K562 (cell line): ENCODE measurements around the gene EVI5. TPM values are rescaled to one million over a fixed set of nuclear protein-coding genes. Genes with fewer than 3 reads are reported as not detected.

Source experiments
- CBX1 ChIP-seq: sonication (generic); IDR thresholded peaks from 2 replicates; pipeline ENCODE4 v1.6.1; 2016; ENCODE audit warnings: antibody characterized with exemption, low read depth, mild to moderate bottlenecking
- FOXJ3 ChIP-seq: sonication (generic); formaldehyde crosslinking; IDR thresholded peaks from 2 replicates; pipeline ENCODE4 v1.4.0; 2020; ENCODE audit warnings: mild to moderate bottlenecking, missing genetic modification reagents
- KAT8 ChIP-seq: fragments of 450-650 bp; IDR thresholded peaks from 2 replicates; pipeline ENCODE4 v1.6.1; 2016; ENCODE audit warnings: low read depth, mild to moderate bottlenecking
- KDM1A ChIP-seq, 2 experiments: fragments of 450-650 bp; IDR thresholded peaks; 2 replicates each; pipeline ENCODE4 v1.6.1; 2016; ENCODE audit warnings: mild to moderate bottlenecking in 2 of 2
- MGA ChIP-seq: fragments of 450-650 bp; IDR thresholded peaks from 2 replicates; pipeline ENCODE4 v1.6.1; 2016; ENCODE audit warnings: mild to moderate bottlenecking, moderate library complexity
- USF2 ChIP-seq: sonication (generic); formaldehyde crosslinking; IDR thresholded peaks from 2 replicates; pipeline ENCODE4 v1.5.0; 2020; ENCODE audit warnings: missing genetic modification reagents
- ZBTB33 ChIP-seq: sonication (generic); formaldehyde crosslinking; IDR thresholded peaks from 2 replicates; pipeline ENCODE4 v1.8.1; 2023; ENCODE audit warnings: mild to moderate bottlenecking, missing genetic modification reagents
- ZNF354B ChIP-seq: fragments of 250-450 bp; sonication (Bioruptor Pico); IDR thresholded peaks from 2 replicates; pipeline ENCODE4 v1.4.0; 2020
- ZNF79 ChIP-seq: fragments of 250-450 bp; sonication (Bioruptor Pico); IDR thresholded peaks from 2 replicates; pipeline ENCODE4 v1.4.0; 2020; ENCODE audit warnings: low read depth, mild to moderate bottlenecking, moderate library complexity
- polyA plus RNA-seq, 8 experiments: library from polyadenylated mRNA; depleted of rRNA in 4 of 8; stranded (reverse) in 5 of 8; unstranded in 3 of 8; fragments of >200 nt; fragmentation: Nextera tagmentation in 2 of 8; fragmentation: Illumina TruSeq in 1 of 8; extraction: Ambion mirVana in 2 of 8; extraction: Trizol in 1 of 8; gene quantifications; 2 replicates each; pipeline versions ENCODE4 v1.2.1 to v1.2.3, GENCODE V29; 2011 to 2014; ENCODE audit warnings: inconsistent platforms in 1 of 8, missing spikeins in 1 of 8
- total RNA-seq, 7 experiments: library from RNA; depleted of rRNA in 6 of 7; stranded (reverse); fragments of >200 nt in 6 of 7; fragmentation: Illumina TruSeq in 2 of 7; extraction: Trizol in 2 of 7; gene quantifications; 2 replicates each; pipeline versions ENCODE4 v1.2.1 to v1.2.3, GENCODE V29; 2011 to 2021; ENCODE audit warnings: low replicate concordance in 1 of 7
- TF ChIP-seq, protein P1 (sequence below): fragments of 450-650 bp; conservative IDR thresholded peaks from 2 replicates; pipeline ENCODE4 v1.6.1; 2016; ENCODE audit warnings: missing genetic modification characterization, low read depth, mild to moderate bottlenecking, control low read depth, missing compliant biosample characterization

EVI5 gene
- total and polyA plus RNA-seq, 9 of the 15 experiments (the other 6 are each of a cell fraction or from before 2014, with no cell fraction given): 1.7 to 50.1 (median 13.7) TPM

- TF ChIP-seq USF2 (CRISPR knock-in tag) (peak; percentile 68), MGA (no peak; the same call in 1 of the 2 replicates), ZNF354B (peak; percentile 66; the same call in 1 of the 2 replicates), KAT8 (no peak), ZNF79 (CRISPR knock-in tag) (0 out of 2 replicates have a peak, but pooled peaks have one; percentile 43), CBX1 (no peak), ZBTB33 (CRISPR knock-in tag) (peak; percentile 77), FOXJ3 (CRISPR knock-in tag) (no peak), KDM1A (IDR thresholded peaks at IDR 0.05) (peak; percentile 100)
- TF ChIP-seq, protein P1, sequence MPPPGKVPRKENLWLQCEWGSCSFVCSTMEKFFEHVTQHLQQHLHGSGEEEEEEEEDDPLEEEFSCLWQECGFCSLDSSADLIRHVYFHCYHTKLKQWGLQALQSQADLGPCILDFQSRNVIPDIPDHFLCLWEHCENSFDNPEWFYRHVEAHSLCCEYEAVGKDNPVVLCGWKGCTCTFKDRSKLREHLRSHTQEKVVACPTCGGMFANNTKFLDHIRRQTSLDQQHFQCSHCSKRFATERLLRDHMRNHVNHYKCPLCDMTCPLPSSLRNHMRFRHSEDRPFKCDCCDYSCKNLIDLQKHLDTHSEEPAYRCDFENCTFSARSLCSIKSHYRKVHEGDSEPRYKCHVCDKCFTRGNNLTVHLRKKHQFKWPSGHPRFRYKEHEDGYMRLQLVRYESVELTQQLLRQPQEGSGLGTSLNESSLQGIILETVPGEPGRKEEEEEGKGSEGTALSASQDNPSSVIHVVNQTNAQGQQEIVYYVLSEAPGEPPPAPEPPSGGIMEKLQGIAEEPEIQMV: no peak
Measured at GRCh38 chr1:92544756-92545165, 240.1 kb downstream of the EVI5 start (continued).
